Right atrium auricular region (tissue), 2 donors: ENCODE data around the gene CEP131. TPM values are rescaled to one million over a fixed set of nuclear protein-coding genes. Genes with fewer than 3 reads are reported as not detected.

Experiments
- DNase-seq: peaks from one replicate; pipeline ENCODE4 v3.0.0-alpha.2; 2019; ENCODE audit warnings: low spot score
- H3K27ac ChIP-seq, 2 donors: fragments of 200-600 bp; sonication (generic); 1 replicate in 1 of 2; 2 replicates in 1 of 2; pipeline ENCODE4 v1.5.1; 2016 to 2019
- H3K27me3 ChIP-seq, 2 donors: fragments of 200-600 bp; sonication (generic); one replicate each; pipeline versions ENCODE4 v1.5.1 to v1.6.0; 2017 to 2019
- H3K36me3 ChIP-seq: fragments of 200-600 bp; sonication (generic); one replicate; pipeline ENCODE4 v1.5.1; 2016
- H3K4me1 ChIP-seq, 2 donors: fragments of 200-600 bp; sonication (generic); one replicate each; pipeline versions ENCODE4 v1.5.1 to v1.6.0; 2017 to 2019
- H3K4me3 ChIP-seq, 2 donors: fragments of 200-600 bp; sonication (generic); 1 replicate in 1 of 2; 2 replicates in 1 of 2; pipeline ENCODE4 v1.5.1; 2017 to 2019; ENCODE audit warnings: mild to moderate bottlenecking in 1 of 2, moderate library complexity in 1 of 2
- H3K9me3 ChIP-seq, 2 donors: fragments of 200-600 bp; sonication (generic); one replicate each; pipeline ENCODE4 v1.5.1; 2019
- CTCF ChIP-seq, 2 donors: fragments of 200-600 bp; sonication (generic); IDR thresholded peaks; one replicate each; pipeline ENCODE4 v1.5.1; 2019; ENCODE audit warnings: antibody characterized with exemption in 2 of 2
- total RNA-seq, 2 donors: library from RNA; depleted of rRNA; stranded (reverse); fragments of >200 nt; gene quantifications; one replicate each; pipeline ENCODE4 v1.1.0, GENCODE V29; 2016

The CEP131 gene
- total RNA-seq, 2 donors from 2014 or later = 5.5 to 6.2 TPM

- Histone ChIP-seq H3K27me3 (no peaks in the 10 kb centered on the region), H3K4me1 (peaks cover 0 to 21% of the 10 kb centered on the region in 2 donors), H3K4me3 (no peak overlapping the region), H3K27ac (peak overlapping the region; percentile 27 to 31), H3K9me3 (no peaks in the 10 kb centered on the region), H3K36me3 (peaks cover 41% of the 10 kb centered on the region)
- TF ChIP-seq CTCF (IDR thresholded peaks at IDR 0.05) = peak; percentile 48 to 74
- DNase-seq = peak; percentile 81
These were observed 32.4 kb upstream of the CEP131 start for GRCh38 chr17:81254955-81255717.

GRCh38 chr17:81253358-81254131 is 30.8 kb upstream of the CEP131 start:
- no peak overlapping the region for H3K4me3 ChIP-seq
- no peak overlapping the region for H3K27ac ChIP-seq
- H3K27me3 ChIP-seq = no peaks in the 10 kb centered on the region
- H3K4me1 ChIP-seq = peaks cover 0 to 21% of the 10 kb centered on the region in 2 donors
- peaks cover 33% of the 10 kb centered on the region for H3K36me3 ChIP-seq
- DNase-seq = no peak
- peak; percentile 70 to 89 for TF ChIP-seq CTCF (IDR thresholded peaks at IDR 0.05)
- no peaks in the 10 kb centered on the region for H3K9me3 ChIP-seq

- no peak for TF ChIP-seq CTCF (IDR thresholded peaks at IDR 0.05)
- Histone ChIP-seq H3K27me3 (no peaks in the 10 kb centered on the region), H3K36me3 (peaks cover 31% of the 10 kb centered on the region), H3K4me3 (no peak overlapping the region), H3K4me1 (peaks cover 0 to 21% of the 10 kb centered on the region in 2 donors), H3K9me3 (no peaks in the 10 kb centered on the region), H3K27ac (no peak overlapping the region)
- DNase-seq = no peak
These were observed 30.2 kb upstream of the CEP131 start for GRCh38 chr17:81252987-81253329.

- no peak overlapping the region for H3K4me3 ChIP-seq
- H3K27ac ChIP-seq = no peak overlapping the region
- no peaks in the 10 kb centered on the region for H3K27me3 ChIP-seq
- no peak for TF ChIP-seq CTCF (IDR thresholded peaks at IDR 0.05)
- peaks cover 0 to 21% of the 10 kb centered on the region in 2 donors for H3K4me1 ChIP-seq
- no peak for DNase-seq
- peaks cover 31% of the 10 kb centered on the region for H3K36me3 ChIP-seq
- no peaks in the 10 kb centered on the region for H3K9me3 ChIP-seq
These were observed 29.7 kb upstream of the CEP131 start for GRCh38 chr17:81252326-81252986.

GRCh38 chr17:81251709-81252301 is 29.0 kb upstream of the CEP131 start:
- Histone ChIP-seq H3K36me3 (peaks cover 31% of the 10 kb centered on the region), H3K9me3 (no peaks in the 10 kb centered on the region), H3K4me1 (peaks cover 0 to 21% of the 10 kb centered on the region in 2 donors), H3K27ac (no peak overlapping the region), H3K4me3 (no peak overlapping the region), H3K27me3 (no peaks in the 10 kb centered on the region)
- TF ChIP-seq CTCF (IDR thresholded peaks at IDR 0.05) = no peak
- no peak for DNase-seq
